SK-N-MC (cell line): ENCODE measurements around the gene DLX1.

Source experiments
- EZH2 ChIP-seq: fragments of 200-600 bp; sonication (generic); IDR thresholded peaks from one replicate; pipeline ENCODE4 v1.6.1; 2017; ENCODE audit warnings: antibody characterized with exemption
- POLR2AphosphoS5 ChIP-seq: IDR thresholded peaks from 2 replicates; pipeline ENCODE4 v1.6.1; 2012; ENCODE audit warnings: mild to moderate bottlenecking, low read depth, low read length, borderline replicate concordance

- TF ChIP-seq EZH2 (no peak), POLR2AphosphoS5 (no peak)
These were observed 51.8 kb downstream of the DLX1 start for GRCh38 chr2:172137109-172137508.
